ENCODE data around the gene HYKK. TPM values are rescaled to one million over a fixed set of nuclear protein-coding genes. Genes with fewer than 3 reads are reported as not detected.
A peak's percentile ranks its signal among the peaks of the same experiment; 100 is the strongest.

Gene HYKK
- total RNA-seq, 1 experiment from 2014 or later: 19.8 TPM

DNA sequence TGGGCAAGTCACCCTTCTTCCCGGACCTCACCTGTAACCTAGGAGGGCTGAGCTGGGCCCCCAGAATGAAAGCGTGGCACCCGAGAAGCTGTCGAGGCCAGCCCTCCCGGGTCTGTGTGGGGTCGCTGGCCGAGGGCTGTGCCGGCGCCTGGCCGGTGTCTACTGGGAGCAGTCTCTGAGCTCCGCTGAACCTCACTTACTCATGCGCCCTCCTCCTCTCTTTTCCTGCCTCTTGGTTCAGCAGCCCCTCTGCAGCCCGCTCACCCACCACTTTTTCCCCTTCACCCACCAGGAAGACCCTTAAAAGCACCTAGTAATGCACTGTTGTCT is 419 bp downstream of the HYKK start:
- Histone ChIP-seq H3K27ac (ENCODE audit: low read length) (peak overlapping the region; percentile 80), H3K4me3 (ENCODE audit: low read depth in 2 of 2, low read length in 2 of 2) (peak overlapping the region; percentile 74 to 93), H3K9me3 (ENCODE audit: control insufficient read depth, insufficient read depth, low read depth, low read length) (no peaks in the 10 kb centered on the region), H3K27me3 (ENCODE audit: control insufficient read depth, insufficient read depth, low read length) (no peaks in the 10 kb centered on the region), H3K36me3 (ENCODE audit: control insufficient read depth, insufficient read depth, low read length) (no peaks in the 10 kb centered on the region), H3K4me1 (ENCODE audit: control insufficient read depth, insufficient read depth, low read length) (peaks cover 12% of the 10 kb centered on the region; the same call in 1 of the 2 replicates)
- no TSS peak for BruUV-seq (replicated peaks)
- ChIA-PET CTCF (interaction anchor here (0.5 kb wide), 1 partner anchor 59 kb away, joined by 4 read pairs; no protein-coding TSS in a partner anchor), POLR2A (interaction anchor here (0.6 kb wide), 1 partner anchor 66 kb away, joined by 5 read pairs; no protein-coding TSS in a partner anchor)
- ATAC-seq: peak; percentile 56
- TF ChIP-seq REST (IDR thresholded peaks at IDR 0.05; ENCODE audit: insufficient read depth in 1 of 2, low read depth in 2 of 2, low read length in 1 of 2): no peak
- no peak for TF ChIP-seq CTCF (IDR thresholded peaks at IDR 0.05)
- no peak for TF ChIP-seq POLR2AphosphoS5 (IDR thresholded peaks at IDR 0.05; ENCODE audit: low read depth, low read length)
- no peak for TF ChIP-seq SIN3A (IDR thresholded peaks at IDR 0.05; ENCODE audit: borderline replicate concordance, insufficient read depth, low read depth, low read length)
- TF ChIP-seq TCF7L2 (IDR thresholded peaks at IDR 0.05; ENCODE audit: low read depth, low read length): no peak
- in situ Hi-C loops (cut with HindIII; ENCODE audit: low pct_unique_long_range_greater_than_20kb, low sequenced_read_pairs) (no loop called here), intact Hi-C loops (cut with micrococcal nuclease; ENCODE audit: unreplicated experiment) (no loop called here)
- DNase-seq (ENCODE audit: low read depth, low spot score): no peak

GRCh38 chr15:78508272-78508671 is 895 bp downstream of the HYKK start:
- in situ Hi-C loops (cut with HindIII; ENCODE audit: low pct_unique_long_range_greater_than_20kb, low sequenced_read_pairs): no loop called here
- peak overlapping the region; percentile 74 to 93 for H3K4me3 ChIP-seq (ENCODE audit: low read depth in 2 of 2, low read length in 2 of 2)
- no peaks in the 10 kb centered on the region for H3K9me3 ChIP-seq (ENCODE audit: control insufficient read depth, insufficient read depth, low read depth, low read length)
- no TSS peak for BruUV-seq (replicated peaks)
- POLR2A ChIA-PET: interaction anchor here (0.6 kb wide), 1 partner anchor 65 kb away, joined by 5 read pairs; no protein-coding TSS in a partner anchor
- H3K4me1 ChIP-seq (ENCODE audit: control insufficient read depth, insufficient read depth, low read length): peaks cover 12% of the 10 kb centered on the region; the same call in 1 of the 2 replicates
- TF ChIP-seq REST (IDR thresholded peaks at IDR 0.05; ENCODE audit: insufficient read depth in 1 of 2, low read depth in 2 of 2, low read length in 1 of 2): no peak
- ATAC-seq (no peak), DNase-seq (ENCODE audit: low read depth, low spot score) (no peak)
- no peaks in the 10 kb centered on the region for H3K36me3 ChIP-seq (ENCODE audit: control insufficient read depth, insufficient read depth, low read length)
- no peaks in the 10 kb centered on the region for H3K27me3 ChIP-seq (ENCODE audit: control insufficient read depth, insufficient read depth, low read length)
- intact Hi-C loops (cut with micrococcal nuclease; ENCODE audit: unreplicated experiment): no loop called here
- peak overlapping the region; percentile 80 for H3K27ac ChIP-seq (ENCODE audit: low read length)
- CTCF ChIA-PET: interaction anchor here (0.5 to 0.7 kb wide), 3 partner anchors 29 to 395 kb away, joined by 3 to 4 read pairs (median 4); no protein-coding TSS in a partner anchor

Measured in Panc1 (cell line).